Stimulated activated CD8-positive, alpha-beta memory T cell treated with anti-CD3 and anti-CD28 coated beads, Interleukin-4, amount 100 ng/mL, for 24 hours (primary cell): ENCODE measurements around the gene TP53AIP1.

Source experiments
- DNase-seq: peaks from one replicate; pipeline ENCODE4 v3.0.0-alpha.2; 2020; ENCODE audit warnings: low read depth

TP53AIP1 gene

DNA sequence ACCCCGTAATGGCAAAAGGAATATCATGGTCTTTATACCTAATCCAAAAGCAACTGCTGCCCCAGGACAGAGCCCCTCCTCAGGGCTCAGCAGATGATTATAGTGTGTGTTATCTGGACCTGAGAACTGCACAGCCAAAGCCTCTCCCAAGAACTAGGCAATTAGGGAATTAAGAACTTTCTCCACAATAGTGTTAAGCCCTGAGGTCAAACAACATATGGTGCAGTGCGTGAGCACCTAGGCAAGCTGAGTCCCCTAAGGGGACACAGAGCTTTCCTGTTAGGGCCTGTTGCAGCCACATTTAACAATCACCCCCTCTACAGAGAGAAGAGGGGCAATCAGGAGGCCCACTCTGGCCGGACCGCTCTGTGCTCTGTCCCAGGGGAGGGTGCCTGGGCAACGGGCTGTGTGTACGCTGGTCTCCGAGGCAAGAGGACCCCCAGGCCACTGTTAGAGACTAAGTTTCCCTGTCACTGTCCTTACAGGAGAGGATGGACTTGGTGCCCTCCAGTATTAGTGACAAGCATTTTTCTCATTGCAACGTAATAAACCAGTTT is 52.9 kb downstream of the TP53AIP1 start:
- DNase-seq = no peak

DNA sequence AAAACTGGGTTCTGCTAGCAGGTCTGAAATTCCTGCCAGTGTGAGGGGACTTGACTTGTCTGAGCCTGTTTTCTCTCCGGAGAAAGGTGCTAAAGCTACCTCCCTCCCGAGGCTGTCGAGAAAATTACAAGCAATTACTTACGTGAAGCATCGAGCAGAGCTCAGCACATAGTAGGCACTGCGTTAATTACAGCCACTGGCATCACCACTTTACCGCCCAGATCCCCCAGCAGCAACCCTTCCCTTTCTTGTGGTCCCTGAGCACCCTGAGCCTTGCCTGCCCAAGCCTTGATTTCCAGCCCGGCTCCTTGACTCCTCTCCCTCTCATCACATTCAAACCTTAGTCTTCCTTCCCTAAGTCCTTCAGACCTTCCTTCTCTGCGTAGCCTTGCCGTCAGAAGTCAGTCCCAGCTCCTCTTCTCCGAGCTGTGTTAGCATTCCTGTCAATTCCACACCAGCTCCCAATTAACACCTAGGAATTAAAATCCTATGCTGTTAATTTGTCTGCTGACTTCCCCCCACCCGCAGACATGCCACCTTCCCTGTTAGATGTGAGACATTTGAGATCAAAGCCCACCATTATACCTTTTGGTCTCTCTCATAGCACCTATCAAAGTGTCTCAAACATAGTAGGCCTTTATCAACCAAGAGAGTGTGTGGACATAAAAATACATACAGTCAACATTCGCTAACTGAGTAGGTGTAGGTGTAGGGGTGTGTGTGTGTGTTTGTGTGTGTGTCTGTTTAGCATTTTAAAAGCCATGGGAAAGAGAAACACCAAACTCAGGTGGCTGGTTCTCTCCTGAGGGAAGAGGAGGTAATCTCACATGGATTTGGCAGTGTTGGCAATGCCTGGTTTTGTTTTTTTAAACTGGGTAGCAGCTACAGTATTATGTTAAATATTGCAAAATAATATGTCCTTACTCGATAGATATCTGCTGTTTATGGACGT is 54.4 kb downstream of the TP53AIP1 start:
- DNase-seq = no peak

DNA sequence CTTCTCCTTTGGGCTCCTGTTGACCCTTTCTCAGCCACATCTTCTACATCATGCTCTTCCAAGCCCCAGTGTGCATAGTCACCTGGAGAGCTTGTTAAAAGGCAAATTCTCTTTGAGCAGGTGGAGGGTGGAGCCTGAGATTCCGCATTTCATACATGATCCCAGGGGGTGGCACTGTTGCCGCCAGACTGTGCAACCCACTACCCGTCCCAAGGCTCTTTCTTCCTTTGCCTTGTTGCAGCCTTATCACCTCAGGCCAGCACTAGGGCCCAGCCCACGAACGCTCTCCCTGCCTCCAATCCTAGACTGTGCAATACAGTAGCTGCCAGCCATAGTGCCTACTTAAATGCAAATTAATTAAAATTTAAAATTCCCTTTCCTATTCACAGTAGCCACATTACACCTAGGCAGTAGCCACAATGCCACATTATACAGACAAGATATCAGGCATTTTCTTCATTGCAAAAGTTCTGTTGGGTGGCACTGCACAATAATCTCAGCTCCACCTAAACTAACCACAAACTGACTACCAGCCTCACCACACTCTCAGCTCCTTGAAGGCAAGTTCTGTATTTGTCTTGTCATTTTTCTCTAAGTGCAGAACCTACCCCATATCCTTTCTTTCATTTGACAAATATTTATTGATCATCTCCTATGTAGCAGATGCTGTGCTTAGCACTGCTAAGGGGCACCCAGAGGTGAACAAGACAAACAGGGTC is 56.1 kb downstream of the TP53AIP1 start:
- DNase-seq = no peak
